Caco-2 (cell line): ENCODE measurements around the gene SENP1. TPM values are rescaled to one million over a fixed set of nuclear protein-coding genes. Genes with fewer than 3 reads are reported as not detected.

Source experiments
- BruUV-seq: library from RNA; stranded (reverse); fragments of 400-500 nt; replicated peaks from 2 replicates; lab custom pipeline; 2021; lab: Mats Ljungman, UMichigan
- CTCF ChIA-PET: fragments of 300-600 bp; sonication (Branson Sonifier 250); formaldehyde crosslinking; loops from one replicate; lab custom pipeline; 2022; ENCODE audit warnings: antibody characterized with exemption; lab: Charles Lee
- POLR2A ChIA-PET: fragments of 300-600 bp; sonication (Branson Sonifier 250); formaldehyde crosslinking; loops from one replicate; lab custom pipeline; 2022; ENCODE audit warnings: antibody characterized with exemption; lab: Charles Lee
- DNase-seq, 2 experiments: peaks; one replicate each; pipeline versions ENCODE4 v3.0.0 to v3.0.0-alpha.2; 2020 to 2022
- H3K27me3 ChIP-seq: replicated peaks from 2 replicates; pipeline ENCODE4 v1.6.0; 2011; ENCODE audit warnings: low read length; ENCODE audit not compliant: control insufficient read depth, insufficient read depth
- H3K36me3 ChIP-seq: 2 replicates; pipeline ENCODE4 v1.5.1; 2011; ENCODE audit warnings: low read length; ENCODE audit not compliant: control insufficient read depth, insufficient read depth
- H3K4me1 ChIP-seq: fragments of 250-450 bp; sonication (Bioruptor Pico); 2 replicates; pipeline ENCODE4 v1.5.1; 2020; ENCODE audit warnings: mild to moderate bottlenecking
- H3K4me3 ChIP-seq: 2 replicates; pipeline ENCODE4 v1.5.1; 2011; ENCODE audit warnings: low read depth, mild to moderate bottlenecking, control low read depth, low read length
- H3K9me3 ChIP-seq: fragments of 250-450 bp; sonication (Bioruptor Pico); 2 replicates; pipeline ENCODE4 v1.5.1; 2020; ENCODE audit warnings: mild to moderate bottlenecking, moderate library complexity
- H3K27ac Mint-ChIP-seq: one replicate; pipeline ENCODE4 v1.8.0; 2022; ENCODE audit warnings: mixed read lengths; ENCODE audit not compliant: unreplicated experiment
- H3K27me3 Mint-ChIP-seq: one replicate; pipeline ENCODE4 v1.8.0; 2022; ENCODE audit warnings: mixed read lengths; ENCODE audit not compliant: insufficient read depth, unreplicated experiment
- H3K36me3 Mint-ChIP-seq: one replicate; pipeline ENCODE4 v1.8.0; 2022; ENCODE audit warnings: mild to moderate bottlenecking, mixed read lengths; ENCODE audit not compliant: insufficient read depth, unreplicated experiment
- H3K4me1 Mint-ChIP-seq: one replicate; pipeline ENCODE4 v1.8.0; 2022; ENCODE audit warnings: low read depth, mixed read lengths; ENCODE audit not compliant: unreplicated experiment
- H3K4me3 Mint-ChIP-seq: one replicate; pipeline ENCODE4 v1.8.0; 2022; ENCODE audit warnings: mild to moderate bottlenecking, moderate library complexity, mixed read lengths; ENCODE audit not compliant: unreplicated experiment
- H3K9me3 Mint-ChIP-seq: one replicate; pipeline ENCODE4 v1.8.0; 2022; ENCODE audit warnings: mixed read lengths; ENCODE audit not compliant: unreplicated experiment
- CTCF ChIP-seq, 2 experiments: fragments of 200-600 bp in 1 of 2; IDR thresholded peaks; 1 replicate in 1 of 2; 2 replicates in 1 of 2; pipeline versions ENCODE4 v1.5.1 to v1.8.0; 2011 to 2022; ENCODE audit warnings: antibody characterized with exemption in 1 of 2, control low read depth in 1 of 2, inconsistent platforms in 1 of 2, low read depth in 1 of 2, low read length in 1 of 2, mild to moderate bottlenecking in 1 of 2, moderate library complexity in 1 of 2; ENCODE audit not compliant: insufficient read depth in 1 of 2, severe bottlenecking in 1 of 2, unreplicated experiment in 1 of 2
- intact Hi-C: fragments of 100-400 bp; cut with micrococcal nuclease; formaldehyde crosslinking; loops from one replicate; pipeline ENCODE4 v1.10.0; 2022; ENCODE audit not compliant: unreplicated experiment
- total RNA-seq: library from RNA; stranded (reverse); gene quantifications from 2 replicates; pipeline ENCODE4 v1.2.3, GENCODE V29; 2022

SENP1 gene
- total RNA-seq, 1 experiment from 2014 or later = 40.4 TPM

DNA sequence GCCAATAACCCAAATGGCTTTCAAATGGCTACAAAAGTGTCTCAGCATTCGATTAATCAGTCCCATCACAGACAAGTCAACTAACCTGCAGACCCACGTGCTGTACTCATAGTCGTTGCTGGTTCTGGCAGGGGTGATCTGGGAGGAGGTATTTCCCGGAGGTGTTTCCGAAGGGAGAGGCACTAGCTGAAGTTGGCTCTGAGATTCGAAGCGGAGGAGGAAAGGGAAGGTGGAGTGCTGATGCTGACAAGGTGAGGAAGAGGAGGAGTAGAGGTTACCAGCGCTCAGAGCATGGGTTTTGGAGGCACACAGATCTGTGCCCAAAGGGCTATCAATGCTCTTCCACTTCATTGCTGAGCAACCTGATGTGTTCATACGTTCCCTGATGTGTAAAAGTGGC is 81.1 kb downstream of the SENP1 start:
- POLR2A ChIA-PET = no interaction called here
- H3K9me3 Mint-ChIP-seq = no peaks in the 10 kb centered on the region

DNA sequence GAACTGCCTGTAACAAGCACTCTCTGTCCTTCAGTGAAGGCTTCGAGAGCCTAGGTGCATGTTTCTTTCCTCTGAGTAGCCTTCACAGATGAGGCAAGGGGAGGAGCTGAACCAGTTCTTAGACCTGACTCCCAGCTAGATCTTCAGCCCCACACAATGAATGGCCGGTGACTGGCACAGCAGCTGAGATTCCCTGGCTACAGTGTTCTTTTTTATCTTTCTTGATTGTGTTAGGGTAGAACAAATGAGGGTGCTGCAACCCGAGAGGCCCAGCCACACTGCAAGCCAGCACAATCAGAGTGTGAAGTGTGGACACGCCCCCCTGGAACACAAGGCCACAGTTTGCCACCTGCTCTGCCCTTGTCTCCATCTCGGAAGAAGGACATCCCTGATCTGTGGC is 82.5 kb downstream of the SENP1 start:
- H3K4me1 Mint-ChIP-seq = peaks cover 59% of the 10 kb centered on the region

More for the DNA sequence above, 81.1 kb downstream of the SENP1 start:
- no peaks in the 10 kb centered on the region for H3K27me3 Mint-ChIP-seq
- DNase-seq = no peak
- BruUV-seq = no TSS peak
- Histone ChIP-seq H3K4me3 (no peak overlapping the region), H3K9me3 (no peaks in the 10 kb centered on the region), H3K27me3 (no peaks in the 10 kb centered on the region), H3K4me1 (peaks cover 88% of the 10 kb centered on the region), H3K36me3 (no peaks in the 10 kb centered on the region)
- peaks cover 56% of the 10 kb centered on the region for H3K4me1 Mint-ChIP-seq
- peaks cover 11% of the 10 kb centered on the region for H3K36me3 Mint-ChIP-seq
- intact Hi-C loops = no loop called here
- CTCF ChIA-PET = no interaction called here
- TF ChIP-seq CTCF (IDR thresholded peaks at IDR 0.05; ENCODE audit: insufficient read depth in 1 of 2, low read depth in 1 of 2, low read length in 1 of 2, severe bottlenecking in 1 of 2, unreplicated experiment in 1 of 2) = no peak
- H3K27ac Mint-ChIP-seq = peak overlapping the region; percentile 88
- no peak overlapping the region for H3K4me3 Mint-ChIP-seq

More for the DNA sequence above, 82.5 kb downstream of the SENP1 start:
- H3K36me3 Mint-ChIP-seq = peaks cover 11% of the 10 kb centered on the region
- H3K27me3 ChIP-seq = no peaks in the 10 kb centered on the region
- no peak overlapping the region for H3K4me3 ChIP-seq
- no peaks in the 10 kb centered on the region for H3K27me3 Mint-ChIP-seq
- H3K36me3 ChIP-seq = no peaks in the 10 kb centered on the region
- TF ChIP-seq CTCF (IDR thresholded peaks at IDR 0.05; ENCODE audit: insufficient read depth in 1 of 2, low read depth in 1 of 2, low read length in 1 of 2, severe bottlenecking in 1 of 2, unreplicated experiment in 1 of 2) = no peak
- POLR2A ChIA-PET = interaction anchor here (0.7 to 2.3 kb wide), 5 partner anchors 17 to 134 kb away, joined by 3 to 33 read pairs (median 7); partner anchors contain the start of genes ASB8 and VDR
- BruUV-seq = TSS peak; percentile 54
- no peaks in the 10 kb centered on the region for H3K9me3 Mint-ChIP-seq
- H3K4me1 ChIP-seq = peaks cover 76% of the 10 kb centered on the region
- peak overlapping the region; percentile 88 for H3K27ac Mint-ChIP-seq
- H3K4me3 Mint-ChIP-seq = peak overlapping the region; percentile 64
- intact Hi-C loops = loop anchor here (1.0 to 2.0 kb wide), 6 partner anchors 14 to 176 kb away; partner anchors contain the start of gene TMEM106C
- DNase-seq = peak in 1 of 2 experiments; percentile 75
- CTCF ChIA-PET = interaction anchor here (0.7 to 2.4 kb wide), 7 partner anchors 11 to 160 kb away, joined by 3 to 12 read pairs (median 3); partner anchors contain the start of genes TMEM106C and VDR
- H3K9me3 ChIP-seq = no peaks in the 10 kb centered on the region
